ENCODE data around the gene ABHD16A. TPM values are rescaled to one million over a fixed set of nuclear protein-coding genes. Genes with fewer than 3 reads are reported as not detected.

Gene ABHD16A
- total and polyA plus RNA-seq, 2 of the 13 experiments (the other 11 are each of a cell fraction or from before 2014, with no cell fraction given), result 43.5 to 45.4 TPM

DNA sequence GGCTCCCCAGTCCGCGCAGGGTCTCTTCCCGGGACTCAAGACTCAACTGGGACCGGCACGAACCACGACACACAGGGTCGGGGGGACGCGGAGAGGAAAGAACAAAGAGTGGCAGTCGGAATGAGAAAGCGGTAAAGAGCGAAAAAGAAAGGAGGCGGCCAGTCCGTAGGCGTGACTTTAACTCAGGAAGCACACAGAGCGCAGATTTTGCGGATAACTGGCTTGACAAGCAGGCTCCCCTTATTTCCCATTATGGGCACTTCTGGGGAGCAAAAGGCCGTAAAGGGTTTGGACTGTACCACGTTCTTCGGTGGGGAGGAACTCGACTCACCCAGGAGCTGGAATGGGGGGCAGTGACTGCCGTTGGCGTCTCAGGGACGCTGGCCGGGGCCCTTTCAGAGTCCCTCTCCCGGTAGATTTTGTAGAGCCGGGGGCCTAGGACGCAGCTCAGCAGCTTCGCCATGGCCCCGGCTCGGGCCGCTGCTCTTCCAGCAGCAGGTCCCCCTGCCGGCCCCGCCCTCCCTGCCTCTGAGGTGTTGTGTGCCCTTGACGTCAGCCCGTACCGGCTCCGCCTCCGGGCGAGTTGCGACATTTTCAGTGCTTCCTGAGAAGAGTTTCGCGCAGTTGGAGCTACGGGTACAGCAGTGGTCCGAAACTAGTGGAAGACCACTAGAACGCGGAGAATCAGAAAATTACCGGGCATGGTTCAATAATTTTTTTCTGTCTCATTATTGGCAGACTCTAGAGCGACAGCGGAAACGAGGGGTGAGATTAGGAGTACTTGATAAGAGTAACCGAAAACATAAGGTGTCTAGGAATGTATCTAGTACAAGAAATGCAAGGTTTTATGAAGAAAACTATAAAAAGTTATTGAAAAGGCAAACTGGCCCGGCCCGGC, at the start of gene ABHD16A (continued):
- TF ChIP-seq, protein P1, sequence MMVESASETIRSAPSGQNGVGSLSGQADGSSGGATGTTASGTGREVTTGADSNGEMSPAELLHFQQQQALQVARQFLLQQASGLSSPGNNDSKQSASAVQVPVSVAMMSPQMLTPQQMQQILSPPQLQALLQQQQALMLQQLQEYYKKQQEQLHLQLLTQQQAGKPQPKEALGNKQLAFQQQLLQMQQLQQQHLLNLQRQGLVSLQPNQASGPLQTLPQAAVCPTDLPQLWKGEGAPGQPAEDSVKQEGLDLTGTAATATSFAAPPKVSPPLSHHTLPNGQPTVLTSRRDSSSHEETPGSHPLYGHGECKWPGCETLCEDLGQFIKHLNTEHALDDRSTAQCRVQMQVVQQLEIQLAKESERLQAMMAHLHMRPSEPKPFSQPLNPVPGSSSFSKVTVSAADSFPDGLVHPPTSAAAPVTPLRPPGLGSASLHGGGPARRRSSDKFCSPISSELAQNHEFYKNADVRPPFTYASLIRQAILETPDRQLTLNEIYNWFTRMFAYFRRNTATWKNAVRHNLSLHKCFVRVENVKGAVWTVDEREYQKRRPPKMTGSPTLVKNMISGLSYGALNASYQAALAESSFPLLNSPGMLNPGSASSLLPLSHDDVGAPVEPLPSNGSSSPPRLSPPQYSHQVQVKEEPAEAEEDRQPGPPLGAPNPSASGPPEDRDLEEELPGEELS (CRISPR knock-in tag; IDR thresholded peaks at IDR 0.05), result peak; percentile 58
- TF ChIP-seq SKI (IDR thresholded peaks at IDR 0.05; ENCODE audit: partially characterized antibody) (no peak), FOSL2 (CRISPR knock-in tag; IDR thresholded peaks at IDR 0.05) (peak; percentile 74; the same call in 1 of the 2 replicates), ZFYVE20 (CRISPR knock-in tag; IDR thresholded peaks at IDR 0.05; ENCODE audit: borderline replicate concordance, low read depth) (no peak), ZNF710 (CRISPR knock-in tag; IDR thresholded peaks at IDR 0.05; ENCODE audit: borderline replicate concordance) (peak; percentile 86; the same call in 1 of the 2 replicates), ZNF142 (CRISPR knock-in tag; IDR thresholded peaks at IDR 0.05) (0 out of 2 replicates have a peak, but pooled peaks have one; percentile 56), ZNF430 (CRISPR knock-in tag; IDR thresholded peaks at IDR 0.05) (peak; percentile 8; the same call in 1 of the 2 replicates), PCBP2 (optimal IDR thresholded peaks at IDR 0.05; ENCODE audit: low read depth, low read length, poor library complexity, severe bottlenecking) (no peak), NFIB (CRISPR knock-in tag; IDR thresholded peaks at IDR 0.05; ENCODE audit: borderline replicate concordance) (no peak), FOXC1 (CRISPR knock-in tag; IDR thresholded peaks at IDR 0.05; ENCODE audit: borderline replicate concordance) (0 out of 2 replicates have a peak, but pooled peaks have one; percentile 69), ZNF276 (CRISPR knock-in tag; IDR thresholded peaks at IDR 0.05; ENCODE audit: low read depth) (no peak), ZNF761 (CRISPR knock-in tag; conservative IDR thresholded peaks at IDR 0.05) (no peak), SALL2 (CRISPR knock-in tag; IDR thresholded peaks at IDR 0.05) (peak; percentile 52; the same call in 1 of the 2 replicates)
